Activated CD8-positive, alpha-beta memory T cell treated with anti-CD3 and anti-CD28 coated beads for 36 hours (primary cell): ENCODE results near the gene CBY1. TPM values are rescaled to one million over a fixed set of nuclear protein-coding genes. Genes with fewer than 3 reads are reported as not detected.
"Not testable (repeated sequence)": the region's sequence is repeated elsewhere in the genome, so short reads cannot be mapped to it uniquely, and the experiment has no call there.

ENCODE experiments used
- CTCF ChIA-PET: fragments of 350-600 bp; sonication (Branson Sonifier 250); formaldehyde crosslinking; loops from one replicate; lab custom pipeline; 2021; ENCODE audit warnings: antibody characterized with exemption; lab: Charles Lee
- POLR2A ChIA-PET: fragments of 350-600 bp; sonication (Branson Sonifier 250); formaldehyde crosslinking; loops from one replicate; lab custom pipeline; 2021; ENCODE audit warnings: antibody characterized with exemption; lab: Charles Lee
- total RNA-seq, 2 experiments: library from RNA; stranded (reverse); gene quantifications; one replicate each; pipeline ENCODE4 v1.2.3, GENCODE V29; 2021

CBY1 gene
- 10 to 100 TPM; 13.6 to 16.3 TPM for total RNA-seq

- ChIA-PET CTCF (interaction anchor here (0.7 to 3.9 kb wide), 3 partner anchors 25 to 838 kb away, joined by 3 to 17 read pairs (median 3); partner anchors contain the start of gene TOMM22), POLR2A (interaction anchor here (0.6 to 1.5 kb wide), 2 partner anchors 25 to 87 kb away, joined by 4 to 6 read pairs; partner anchors contain the start of genes DMC1 and TOMM22)
Measured at GRCh38 chr22:38656256-38657044, at the start of gene CBY1, which contains the start of gene FAM227A. TSS of gene CBY1 (plus strand) at chr22:38656638. CDS start at chr22:38668055, 11,417 bp downstream. TSS of gene FAM227A (minus strand) at chr22:38656392. CDS start at chr22:38650168, 6,224 bp downstream.

- ChIA-PET CTCF (interaction anchor here (0.6 kb wide), 1 partner anchor 20 kb away, joined by 3 read pairs; no protein-coding TSS in a partner anchor), POLR2A (no interaction called here)
Measured at GRCh38 chr22:38607680-38608079, 48.8 kb upstream of the CBY1 start.

- CTCF ChIA-PET, result interaction anchor here (1.1 kb wide), 1 partner anchor 72 kb away, joined by 5 read pairs; the partner anchor contains the start of gene TOMM22
- POLR2A ChIA-PET, result no interaction called here
Measured at GRCh38 chr22:38608992-38609750, 47.3 kb upstream of the CBY1 start.

GRCh38 chr22:38610234-38610633 lies 46.2 kb upstream of the CBY1 start:
- CTCF ChIA-PET, result no interaction called here
- POLR2A ChIA-PET, result no interaction called here

- ChIA-PET CTCF (no interaction called here), POLR2A (no interaction called here)
Measured at GRCh38 chr22:38611559-38611958, 44.9 kb upstream of the CBY1 start.

- ChIA-PET POLR2A (no interaction called here), CTCF (interaction anchor here (1.0 kb wide), 1 partner anchor 499 kb away, joined by 3 read pairs; no protein-coding TSS in a partner anchor)
Measured at GRCh38 chr22:38612217-38613006, 44.0 kb upstream of the CBY1 start.

- ChIA-PET CTCF (interaction anchor here (1.0 kb wide), 1 partner anchor 500 kb away, joined by 3 read pairs; no protein-coding TSS in a partner anchor), POLR2A (interaction anchor here (0.5 kb wide), 1 partner anchor 58 kb away, joined by 3 read pairs; no protein-coding TSS in a partner anchor)
Measured at GRCh38 chr22:38613588-38613987, 42.9 kb upstream of the CBY1 start.

- ChIA-PET POLR2A (no interaction called here), CTCF (no interaction called here)
Measured at GRCh38 chr22:38614332-38615063, 41.9 kb upstream of the CBY1 start.

GRCh38 chr22:38615064-38615405 lies 41.4 kb upstream of the CBY1 start:
- CTCF ChIA-PET, result interaction anchor here (0.6 kb wide), 1 partner anchor 299 kb away, joined by 4 read pairs; no protein-coding TSS in a partner anchor
- POLR2A ChIA-PET, result not testable (repeated sequence)

GRCh38 chr22:38618258-38618657 lies 38.2 kb upstream of the CBY1 start:
- ChIA-PET POLR2A (interaction anchor here (0.6 kb wide), 1 partner anchor 39 kb away, joined by 3 read pairs; no protein-coding TSS in a partner anchor), CTCF (no interaction called here)

GRCh38 chr22:38618682-38619081 lies 37.8 kb upstream of the CBY1 start:
- CTCF ChIA-PET, result no interaction called here

GRCh38 chr22:38623351-38623750 lies 33.1 kb upstream of the CBY1 start:
- ChIA-PET CTCF (no interaction called here), POLR2A (no interaction called here)

More at GRCh38 chr22:38618682-38619081, 37.8 kb upstream of the CBY1 start:
- POLR2A ChIA-PET, result interaction anchor here (0.6 kb wide), 1 partner anchor 39 kb away, joined by 3 read pairs; no protein-coding TSS in a partner anchor

GRCh38 chr22:38628444-38628843 lies 28.0 kb upstream of the CBY1 start:
- CTCF ChIA-PET, result interaction anchor here (1.7 kb wide), 1 partner anchor 12 kb away, joined by 3 read pairs; no protein-coding TSS in a partner anchor
- POLR2A ChIA-PET, result no interaction called here

GRCh38 chr22:38629108-38629507 lies 27.3 kb upstream of the CBY1 start:
- POLR2A ChIA-PET, result no interaction called here
- CTCF ChIA-PET, result interaction anchor here (1.7 kb wide), 1 partner anchor 11 kb away, joined by 3 read pairs; no protein-coding TSS in a partner anchor

GRCh38 chr22:38631724-38632123 lies 24.7 kb upstream of the CBY1 start:
- CTCF ChIA-PET, result no interaction called here

GRCh38 chr22:38632528-38632927 lies 23.9 kb upstream of the CBY1 start:
- CTCF ChIA-PET, result no interaction called here
- POLR2A ChIA-PET, result no interaction called here

More at GRCh38 chr22:38631724-38632123, 24.7 kb upstream of the CBY1 start:
- POLR2A ChIA-PET, result interaction anchor here (0.6 kb wide), 1 partner anchor 46 kb away, joined by 3 read pairs; no protein-coding TSS in a partner anchor

GRCh38 chr22:38638216-38638615 lies 18.2 kb upstream of the CBY1 start:
- CTCF ChIA-PET, result interaction anchor here (0.5 kb wide), 1 partner anchor 311 kb away, joined by 3 read pairs; no protein-coding TSS in a partner anchor
- POLR2A ChIA-PET, result no interaction called here

GRCh38 chr22:38638728-38639127 lies 17.7 kb upstream of the CBY1 start:
- CTCF ChIA-PET, result no interaction called here
- POLR2A ChIA-PET, result no interaction called here
